HG03457 (cell line): ENCODE results near the gene NEU3.
A peak's percentile ranks its signal among the peaks of the same experiment; 100 is the strongest.
"Not testable (repeated sequence)": the region's sequence is repeated elsewhere in the genome, so short reads cannot be mapped to it uniquely, and the experiment has no call there.

Source experiments
- ATAC-seq: cut with Tn5 transposase; IDR thresholded peaks from one replicate; pipeline ENCODE4 v1.9.1; 2021; ENCODE audit warnings: moderate number of reproducible peaks; ENCODE audit not compliant: unreplicated experiment

NEU3 gene, protein sequence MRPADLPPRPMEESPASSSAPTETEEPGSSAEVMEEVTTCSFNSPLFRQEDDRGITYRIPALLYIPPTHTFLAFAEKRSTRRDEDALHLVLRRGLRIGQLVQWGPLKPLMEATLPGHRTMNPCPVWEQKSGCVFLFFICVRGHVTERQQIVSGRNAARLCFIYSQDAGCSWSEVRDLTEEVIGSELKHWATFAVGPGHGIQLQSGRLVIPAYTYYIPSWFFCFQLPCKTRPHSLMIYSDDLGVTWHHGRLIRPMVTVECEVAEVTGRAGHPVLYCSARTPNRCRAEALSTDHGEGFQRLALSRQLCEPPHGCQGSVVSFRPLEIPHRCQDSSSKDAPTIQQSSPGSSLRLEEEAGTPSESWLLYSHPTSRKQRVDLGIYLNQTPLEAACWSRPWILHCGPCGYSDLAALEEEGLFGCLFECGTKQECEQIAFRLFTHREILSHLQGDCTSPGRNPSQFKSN

DNA sequence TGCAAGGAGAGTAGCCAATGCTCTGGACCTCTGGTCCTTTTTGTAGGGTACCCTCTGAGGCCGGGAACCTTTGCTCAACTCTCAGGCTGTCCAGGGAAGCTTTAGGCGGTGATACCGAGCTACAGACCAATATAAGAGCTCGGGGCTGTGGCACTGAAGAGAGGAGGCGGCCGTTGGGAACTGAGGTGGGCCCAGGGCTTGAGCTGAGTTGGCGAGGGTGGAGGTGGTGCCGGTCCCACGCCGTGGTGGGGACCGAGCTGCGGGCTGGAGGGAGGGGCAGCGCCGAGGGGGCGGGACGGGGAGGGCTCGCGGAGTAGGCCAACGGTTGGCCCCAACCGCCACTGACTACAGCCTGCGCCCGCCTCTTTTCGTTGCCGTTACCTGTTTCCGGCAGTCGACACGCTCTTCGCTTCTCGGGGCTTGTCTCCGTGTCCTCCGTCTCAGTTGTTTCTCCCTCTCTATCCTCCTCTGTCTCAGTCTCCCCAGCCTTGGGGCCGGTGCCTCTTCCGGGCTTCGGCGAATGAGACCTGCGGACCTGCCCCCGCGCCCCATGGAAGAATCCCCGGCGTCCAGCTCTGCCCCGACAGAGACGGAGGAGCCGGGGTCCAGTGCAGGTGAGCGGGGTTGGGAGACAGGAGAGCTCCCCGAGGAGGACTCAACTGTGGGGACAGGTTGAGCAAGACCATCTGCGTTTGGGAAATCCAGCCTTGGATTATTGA lies at the start of gene NEU3:
TSS of gene NEU3 (plus strand) at position 393 of the 719 bp plus-strand sequence. CDS start at position 521, 128 bp downstream.
- ATAC-seq = peak; percentile 73

DNA sequence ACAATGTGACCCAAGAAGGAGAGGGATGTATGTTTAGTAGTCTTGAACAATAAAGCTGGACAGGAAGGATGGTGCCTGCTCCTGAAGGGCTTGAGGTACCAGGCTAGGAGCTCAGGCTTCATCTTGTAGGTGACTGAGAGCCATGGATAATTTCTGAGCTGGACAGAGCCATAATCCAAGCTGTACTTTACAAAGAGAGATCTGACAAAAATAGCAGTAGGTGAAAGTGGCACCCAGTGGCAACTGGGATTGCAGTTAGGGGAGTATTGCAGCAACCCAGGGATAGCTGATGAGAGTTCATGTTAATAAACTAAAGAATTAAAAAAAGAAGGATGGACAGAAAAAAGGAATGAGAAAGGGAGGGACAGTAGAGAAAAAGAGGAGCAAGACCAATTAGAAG lies 47.2 kb upstream of the NEU3 start:
- ATAC-seq = no peak

DNA sequence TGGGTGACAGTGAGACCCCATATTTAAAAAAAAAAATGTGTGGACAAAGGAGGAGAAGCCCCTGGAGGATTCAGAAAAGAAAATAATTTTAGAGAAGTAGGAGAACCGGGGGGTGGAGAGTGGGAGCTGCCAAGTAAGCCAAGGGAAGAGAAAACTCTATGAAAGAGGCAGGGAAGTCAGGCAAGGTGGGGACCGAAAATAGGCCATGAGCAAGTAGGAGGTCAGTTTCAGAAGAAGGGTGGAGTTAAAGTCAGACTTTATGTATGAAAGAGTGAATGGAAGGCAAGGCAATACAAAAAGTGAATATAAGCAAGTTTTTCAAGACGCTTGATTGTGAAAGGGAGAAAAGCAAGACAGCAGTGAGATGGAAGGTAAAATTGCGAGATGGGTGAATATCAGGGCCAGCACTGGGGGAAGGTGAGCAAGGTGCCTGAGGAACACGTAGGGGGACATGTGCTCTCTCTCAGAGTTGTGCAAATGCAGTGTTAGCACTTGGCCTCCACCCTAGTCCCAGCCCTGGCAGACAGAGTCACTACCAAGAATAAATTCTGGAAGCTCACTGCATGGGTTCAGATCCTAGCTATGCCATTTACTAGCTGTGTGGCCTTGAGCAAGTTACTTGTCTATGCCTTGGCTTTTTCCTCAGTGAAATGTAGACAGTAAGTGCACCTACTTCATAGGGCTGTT lies 46.5 kb upstream of the NEU3 start:
- ATAC-seq = no peak

DNA sequence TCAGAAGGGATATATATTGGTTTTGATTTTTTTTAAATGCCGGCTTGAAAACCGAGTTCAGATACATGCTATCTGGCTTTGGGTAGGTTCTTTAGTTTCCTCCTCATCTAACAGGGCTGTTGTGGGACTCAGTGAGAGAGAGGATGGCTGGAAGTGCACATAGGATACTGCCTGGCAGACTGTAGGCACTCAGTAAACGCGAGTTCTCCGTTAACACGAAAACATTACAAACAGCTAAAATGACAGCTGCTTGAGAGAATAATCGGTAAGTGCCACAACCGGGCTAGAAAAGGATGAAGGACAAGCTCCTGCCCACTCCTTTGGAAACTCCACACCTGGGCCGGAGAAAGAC lies 40.2 kb upstream of the NEU3 start:
- ATAC-seq = no peak

DNA sequence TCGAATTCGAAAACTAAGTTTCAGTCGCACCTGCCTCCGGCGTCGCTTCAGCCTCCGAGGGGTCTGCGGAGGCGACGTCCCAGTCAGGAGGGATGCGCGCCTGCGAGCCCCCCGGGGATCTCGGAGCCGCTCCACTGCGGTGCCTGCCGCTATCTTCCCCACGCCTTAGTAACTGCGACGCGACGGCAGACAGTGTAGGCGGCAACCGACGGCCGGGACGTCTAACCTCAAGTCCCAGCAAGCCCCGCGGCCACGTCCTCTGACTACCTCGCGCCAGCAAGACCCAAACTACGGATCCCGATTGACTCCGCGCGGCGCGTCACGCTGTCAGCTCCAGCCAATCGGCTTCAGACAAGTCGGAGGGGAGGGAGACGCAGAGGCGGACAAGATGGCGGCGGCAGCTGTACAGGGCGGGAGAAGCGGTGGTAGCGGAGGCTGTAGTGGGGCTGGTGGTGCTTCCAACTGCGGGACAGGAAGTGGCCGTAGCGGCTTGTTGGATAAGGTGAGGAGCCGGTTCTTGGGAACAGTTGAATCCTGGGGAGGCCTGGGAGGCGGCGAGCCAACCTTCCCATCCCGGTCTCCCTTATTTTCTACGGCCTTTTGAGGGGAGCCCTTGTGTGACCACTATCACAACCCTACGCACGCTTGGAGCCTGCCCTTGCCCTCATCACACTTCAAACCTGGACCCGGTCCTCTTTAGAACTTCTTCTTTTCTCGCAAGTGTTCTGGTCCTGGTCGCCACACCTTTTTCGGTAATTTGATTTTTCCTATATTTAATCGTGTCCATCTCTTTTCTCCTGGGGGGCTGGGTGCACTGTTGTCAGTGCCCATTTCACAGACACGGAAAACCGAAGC lies 39.6 kb upstream of the NEU3 start, which contains the start of the genes SPCS2 and XRRA1:
TSS of gene SPCS2 (plus strand) at position 369 of the 855 bp plus-strand sequence. CDS start at position 389, 20 bp downstream.
TSS of gene XRRA1 (minus strand) at position 194 of the 855 bp plus-strand sequence. CDS start 8,213 bp downstream, outside the sequence.
- ATAC-seq = peak; percentile 89

DNA sequence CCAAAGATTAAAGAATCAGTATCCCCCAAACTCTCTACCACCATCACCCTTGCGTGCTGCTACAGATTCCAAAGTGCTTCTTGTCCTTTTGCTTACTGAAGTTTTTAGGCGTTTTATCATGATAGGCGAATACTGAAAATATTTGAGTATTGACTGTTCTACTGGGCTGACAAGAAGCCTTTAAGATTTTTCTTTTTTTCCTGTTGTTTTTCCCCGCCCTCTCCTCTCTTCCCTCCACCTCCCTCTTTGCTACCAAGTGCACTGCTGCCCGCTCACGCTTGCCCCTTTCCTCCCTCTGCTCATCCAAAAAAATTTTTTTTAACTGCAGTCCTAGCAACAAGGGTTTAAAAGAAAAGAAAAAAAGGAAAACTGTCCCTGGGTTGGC lies 39.0 kb upstream of the NEU3 start:
- no peak for ATAC-seq

DNA sequence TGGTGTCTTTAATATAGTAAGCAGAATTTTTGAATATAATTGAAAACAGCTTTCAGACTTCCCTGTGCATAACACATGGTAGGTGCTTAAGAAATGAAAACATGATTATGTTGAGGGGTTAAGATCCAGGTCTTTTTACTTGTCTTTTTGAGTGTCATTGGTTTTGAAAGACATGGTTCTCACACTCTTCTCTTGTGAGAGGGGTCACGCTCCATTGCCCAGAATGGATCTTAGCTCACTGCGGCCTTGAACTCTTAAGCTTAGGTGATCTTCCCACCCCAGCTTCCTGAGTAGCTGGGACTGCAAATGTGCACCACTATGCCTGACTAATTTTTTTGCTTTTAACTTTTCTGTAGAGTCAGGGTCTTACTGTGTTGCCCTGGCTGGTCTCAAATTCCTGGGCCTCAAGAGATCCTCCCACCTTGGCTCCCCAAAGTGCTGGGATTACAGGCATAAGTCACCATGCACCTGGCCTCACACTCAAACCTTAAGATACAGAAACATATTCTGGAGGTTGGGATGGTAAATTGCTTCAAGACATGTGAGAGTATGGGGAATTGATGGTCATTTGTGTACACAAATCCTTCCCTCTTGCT lies 38.3 kb upstream of the NEU3 start:
- no peak for ATAC-seq

DNA sequence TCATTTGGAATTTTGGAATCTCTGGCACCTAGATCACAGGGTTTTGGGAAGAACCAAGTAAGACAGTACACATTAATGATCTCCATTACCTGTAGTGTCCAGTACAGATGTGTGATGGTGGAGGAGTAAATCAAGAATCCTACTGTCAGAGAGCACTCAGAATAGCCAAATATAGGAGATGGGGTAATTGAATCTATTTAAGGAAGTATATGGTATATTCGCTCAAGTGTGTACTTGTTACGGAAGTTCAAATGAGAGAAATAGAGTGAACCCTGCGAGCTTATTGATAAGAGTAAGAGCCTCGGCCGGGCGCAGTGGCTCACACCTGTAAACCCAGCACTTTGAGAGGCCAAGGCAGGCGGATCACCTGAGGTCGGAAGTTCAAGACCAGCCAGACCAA lies 37.5 kb upstream of the NEU3 start:
- no peak for ATAC-seq

DNA sequence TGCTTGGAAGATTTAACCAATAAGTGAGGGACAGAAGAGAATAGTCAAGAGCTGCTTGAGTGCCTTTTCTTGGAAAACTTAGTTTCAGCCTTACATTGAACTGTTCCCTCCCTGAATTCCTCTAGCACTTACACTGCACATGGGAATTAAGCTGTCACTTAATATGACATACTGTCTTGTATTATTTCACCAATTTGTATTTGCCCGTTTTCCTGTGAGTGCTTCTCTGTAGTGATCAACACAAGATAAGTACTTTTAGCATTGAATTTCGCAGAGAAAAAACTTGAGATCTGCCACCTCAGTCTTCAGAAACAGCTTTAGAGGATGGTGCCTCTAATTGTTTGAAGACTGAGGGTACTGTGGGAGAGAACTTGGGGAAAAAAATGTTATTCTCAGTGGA lies 36.0 kb upstream of the NEU3 start:
- no peak for ATAC-seq

DNA sequence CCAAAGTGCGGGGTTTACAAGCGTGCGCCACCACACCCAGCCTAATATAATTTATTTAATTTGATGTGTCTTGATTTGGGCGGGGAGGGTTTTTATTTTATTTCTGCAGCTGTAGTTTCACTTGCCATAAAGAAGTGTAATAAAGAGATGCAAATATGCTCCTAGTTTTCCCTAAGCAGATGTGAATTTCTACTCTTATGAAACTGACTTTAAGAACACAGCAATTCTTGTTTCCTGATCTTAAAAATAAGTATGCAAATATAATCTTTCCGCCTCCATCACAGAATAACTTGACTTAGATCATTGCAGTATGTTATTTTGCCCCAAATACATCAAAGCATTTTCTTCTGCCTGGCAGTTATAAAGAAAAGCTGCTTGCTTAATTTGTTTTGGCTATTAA lies 35.3 kb upstream of the NEU3 start:
- no peak for ATAC-seq

DNA sequence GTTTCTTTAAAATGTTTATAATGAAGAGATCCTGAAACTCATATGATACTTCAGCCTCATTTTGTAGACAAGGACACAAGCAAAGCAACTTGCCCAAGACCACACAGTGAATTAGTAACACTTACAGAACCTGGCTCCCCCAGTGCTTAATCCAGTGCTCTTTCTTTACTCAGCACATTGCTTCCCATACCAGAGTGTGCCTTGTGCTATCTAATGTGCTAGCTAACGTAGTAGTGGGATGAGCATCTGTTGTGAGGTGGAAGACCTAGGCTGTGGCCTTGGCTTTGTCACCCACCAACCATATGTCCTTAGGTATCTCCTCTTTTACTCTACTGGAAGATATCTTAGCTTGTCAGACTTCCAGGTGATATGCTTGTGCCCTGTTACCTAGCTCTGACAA lies 34.5 kb upstream of the NEU3 start:
- no peak for ATAC-seq

DNA sequence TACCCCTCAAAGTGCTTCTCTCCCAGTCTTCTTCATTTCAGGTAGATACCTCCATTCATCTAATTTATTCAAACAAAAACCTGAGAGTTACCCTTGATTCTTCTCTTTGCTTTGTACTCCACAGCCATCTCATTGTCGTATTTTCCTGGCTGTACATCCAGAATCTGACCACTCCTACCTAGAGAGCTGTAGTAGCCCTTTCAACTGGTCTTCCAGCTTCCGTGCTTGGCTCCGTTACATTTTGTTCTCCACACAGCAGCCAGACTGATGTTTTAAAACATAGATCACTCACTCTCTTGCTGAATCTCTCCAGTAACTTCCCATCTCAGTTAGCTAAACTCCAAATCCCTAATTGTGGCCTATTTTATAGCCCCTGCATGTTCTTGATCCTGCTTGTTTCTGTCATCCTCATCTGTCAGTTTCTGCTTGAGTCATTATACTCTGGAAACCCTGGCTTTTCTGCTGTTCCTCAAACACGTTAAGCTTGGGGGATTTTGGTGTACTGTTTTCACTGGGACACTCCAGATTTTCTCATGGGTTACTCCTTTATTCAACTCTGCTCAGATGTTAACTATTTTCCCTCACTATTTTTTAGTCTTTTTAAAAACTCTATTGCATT lies 32.2 kb upstream of the NEU3 start:
- ATAC-seq = no peak

DNA sequence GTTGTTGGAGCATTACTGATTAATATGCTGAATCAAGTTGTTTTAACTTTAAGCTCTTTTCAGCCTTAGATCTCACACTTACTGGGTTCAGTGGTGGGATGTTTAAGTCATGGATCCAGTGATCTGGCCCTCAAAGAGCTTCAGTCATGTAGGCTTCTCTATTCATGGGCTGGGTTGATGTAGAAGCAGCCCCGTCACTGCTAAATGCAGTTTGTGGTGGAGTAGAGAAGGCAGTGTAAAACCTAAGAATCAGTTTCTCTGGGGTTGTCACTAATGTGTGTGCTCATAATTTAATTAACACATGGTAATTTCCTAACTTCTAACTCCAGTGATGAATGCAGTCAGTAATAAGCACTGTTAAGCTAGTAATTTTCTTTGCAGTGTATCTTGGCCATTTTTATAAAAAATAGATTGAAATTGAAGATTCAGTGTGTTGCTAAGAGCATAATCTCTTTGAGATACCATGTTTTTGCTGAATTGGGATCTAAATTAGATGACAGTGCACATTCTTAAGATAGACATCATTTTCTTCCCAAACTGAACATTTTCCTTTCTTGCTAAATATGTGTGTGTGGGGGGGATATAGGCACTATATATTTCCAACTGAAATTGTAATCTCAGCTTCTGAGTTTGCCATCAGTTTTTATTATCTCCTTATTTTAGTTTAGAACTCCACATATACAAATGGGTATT lies 30.6 kb upstream of the NEU3 start:
- no peak for ATAC-seq

DNA sequence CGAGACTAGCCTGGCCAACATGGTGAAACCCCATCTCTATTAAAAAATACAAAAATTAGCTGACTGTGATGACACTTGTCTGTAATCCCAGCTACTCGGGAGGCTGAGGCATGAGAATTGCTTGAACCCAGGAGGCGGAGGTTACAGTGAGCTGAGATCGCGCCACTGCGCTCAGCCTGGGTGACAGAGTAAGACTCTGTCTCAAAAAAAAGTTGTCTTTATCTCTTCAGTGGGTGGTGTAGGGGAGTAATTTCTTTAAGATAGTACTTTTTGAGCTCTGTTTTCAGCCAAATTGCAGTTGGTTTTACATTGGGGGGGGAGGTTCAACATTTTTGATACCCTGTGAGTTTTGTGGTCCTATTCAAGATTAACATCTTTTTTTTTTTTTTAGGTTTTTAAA lies 28.6 kb upstream of the NEU3 start:
- not testable (repeated sequence) for ATAC-seq

DNA sequence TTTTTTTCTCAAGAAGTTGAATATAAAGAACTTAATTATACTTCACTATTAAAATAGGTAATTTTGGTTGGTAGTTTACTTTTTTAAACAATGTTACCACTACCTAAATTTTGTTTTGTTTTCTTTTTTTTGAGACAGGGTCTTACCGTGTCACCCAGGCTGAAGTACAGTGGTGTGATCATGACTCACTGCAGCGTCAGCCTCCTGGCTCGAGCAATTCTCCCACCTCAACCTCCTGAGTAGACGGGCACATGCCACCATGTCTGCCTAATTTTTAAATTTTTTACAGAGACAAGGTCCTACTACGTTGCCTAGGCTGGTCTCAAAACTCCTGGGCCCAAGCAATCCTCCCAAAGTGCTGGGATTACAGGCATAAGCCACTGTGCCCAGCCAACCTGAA lies 22.1 kb upstream of the NEU3 start:
- no peak for ATAC-seq

DNA sequence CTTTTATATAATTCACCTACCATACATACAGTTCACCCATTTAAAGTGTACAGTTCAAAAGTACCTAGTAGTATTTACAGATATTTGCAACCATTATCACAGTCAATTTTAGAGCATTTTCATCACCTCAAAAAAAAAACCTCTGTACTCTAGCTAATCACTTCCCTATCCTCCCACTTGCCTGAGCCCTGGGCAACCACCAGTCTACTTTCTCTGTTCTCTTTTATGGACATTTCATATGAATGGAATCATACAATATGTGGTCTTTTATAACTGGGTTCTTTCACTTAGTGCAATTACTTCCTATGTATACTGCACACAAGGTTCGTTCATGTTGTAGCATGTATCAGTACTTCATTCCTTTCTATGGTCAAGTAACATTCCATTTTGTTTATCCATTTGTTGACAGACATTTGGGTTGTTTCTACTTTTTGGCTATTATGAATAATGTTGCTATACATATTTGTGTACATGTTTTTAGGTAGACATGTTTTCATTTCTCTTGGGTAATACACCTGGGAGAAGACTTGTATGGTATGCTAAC lies 17.8 kb upstream of the NEU3 start:
- no peak for ATAC-seq

DNA sequence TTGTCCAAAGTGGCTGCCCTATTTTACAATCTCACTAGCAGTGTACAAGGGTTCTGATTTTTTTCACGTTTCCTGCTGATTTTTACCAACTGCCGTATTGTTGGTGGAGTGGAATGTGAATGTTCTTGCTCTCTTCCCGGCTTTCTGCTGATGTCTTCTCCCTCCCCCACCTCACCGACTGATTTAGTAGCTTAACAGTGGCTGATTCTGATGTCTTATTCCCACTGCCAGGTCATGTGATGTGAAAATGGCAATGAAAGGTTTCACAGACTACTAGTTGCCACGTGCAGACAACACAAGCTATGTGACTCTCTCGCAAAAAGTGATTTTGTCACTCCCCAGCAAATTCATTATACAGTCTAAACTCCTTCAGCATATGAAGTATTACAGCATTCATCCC lies 17.3 kb upstream of the NEU3 start:
- ATAC-seq = no peak

DNA sequence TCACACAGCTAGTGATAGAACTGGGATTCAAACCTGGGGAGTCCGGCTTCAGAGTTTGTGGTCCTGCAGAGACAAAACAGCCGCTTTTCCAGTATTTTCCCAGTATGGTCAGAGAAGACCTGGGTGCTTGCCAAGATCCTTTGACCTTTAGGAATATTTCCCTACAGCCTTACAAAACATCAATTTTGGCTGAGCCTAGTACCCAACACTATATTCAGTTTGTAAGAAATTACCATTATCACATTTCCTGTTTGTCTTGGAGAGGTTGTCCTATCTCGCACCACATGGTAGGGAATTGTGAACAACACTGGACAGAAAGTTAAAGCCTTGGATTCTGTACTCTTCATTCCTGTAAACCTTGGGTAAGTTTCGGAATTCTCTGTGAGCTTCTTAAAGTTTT lies 10.7 kb upstream of the NEU3 start:
- no peak for ATAC-seq

DNA sequence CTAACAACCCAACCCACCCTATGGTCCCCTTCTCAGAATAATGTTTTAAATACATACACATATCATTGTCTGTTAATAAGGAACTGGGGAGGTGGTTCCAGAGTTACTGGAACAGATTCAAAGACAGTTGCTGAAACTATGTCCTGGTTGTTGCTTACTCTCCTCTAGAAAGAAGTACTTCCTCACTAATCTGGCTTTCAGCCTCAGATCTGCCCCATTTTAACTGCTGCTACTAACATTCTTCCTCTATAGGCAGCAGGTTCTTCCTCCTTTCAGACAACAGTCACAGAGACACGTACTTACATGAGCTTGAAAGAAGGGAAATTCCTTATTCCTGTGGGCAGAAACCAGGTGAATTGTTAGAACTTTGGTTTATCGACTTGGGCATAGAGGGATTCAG lies 8.1 kb upstream of the NEU3 start:
- no peak for ATAC-seq
